Occipital lobe (tissue), 2 donors: ENCODE results near the gene SURF1. TPM values are rescaled to one million over a fixed set of nuclear protein-coding genes. Genes with fewer than 3 reads are reported as not detected.
"Not testable (repeated sequence)": the region's sequence is repeated elsewhere in the genome, so short reads cannot be mapped to it uniquely, and the experiment has no call there.

ENCODE experiments used
- DNase-seq: peaks from one replicate; lab custom pipeline; 2025; lab: John Stamatoyannopoulos, UW
- total RNA-seq: library from RNA; depleted of rRNA; stranded (reverse); fragments of >200 nt; gene quantifications from one replicate; pipeline ENCODE4 v1.2.3, GENCODE V29; 2014

The SURF1 gene, protein sequence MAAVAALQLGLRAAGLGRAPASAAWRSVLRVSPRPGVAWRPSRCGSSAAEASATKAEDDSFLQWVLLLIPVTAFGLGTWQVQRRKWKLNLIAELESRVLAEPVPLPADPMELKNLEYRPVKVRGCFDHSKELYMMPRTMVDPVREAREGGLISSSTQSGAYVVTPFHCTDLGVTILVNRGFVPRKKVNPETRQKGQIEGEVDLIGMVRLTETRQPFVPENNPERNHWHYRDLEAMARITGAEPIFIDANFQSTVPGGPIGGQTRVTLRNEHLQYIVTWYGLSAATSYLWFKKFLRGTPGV
- total RNA-seq = 11.1 TPM

DNA sequence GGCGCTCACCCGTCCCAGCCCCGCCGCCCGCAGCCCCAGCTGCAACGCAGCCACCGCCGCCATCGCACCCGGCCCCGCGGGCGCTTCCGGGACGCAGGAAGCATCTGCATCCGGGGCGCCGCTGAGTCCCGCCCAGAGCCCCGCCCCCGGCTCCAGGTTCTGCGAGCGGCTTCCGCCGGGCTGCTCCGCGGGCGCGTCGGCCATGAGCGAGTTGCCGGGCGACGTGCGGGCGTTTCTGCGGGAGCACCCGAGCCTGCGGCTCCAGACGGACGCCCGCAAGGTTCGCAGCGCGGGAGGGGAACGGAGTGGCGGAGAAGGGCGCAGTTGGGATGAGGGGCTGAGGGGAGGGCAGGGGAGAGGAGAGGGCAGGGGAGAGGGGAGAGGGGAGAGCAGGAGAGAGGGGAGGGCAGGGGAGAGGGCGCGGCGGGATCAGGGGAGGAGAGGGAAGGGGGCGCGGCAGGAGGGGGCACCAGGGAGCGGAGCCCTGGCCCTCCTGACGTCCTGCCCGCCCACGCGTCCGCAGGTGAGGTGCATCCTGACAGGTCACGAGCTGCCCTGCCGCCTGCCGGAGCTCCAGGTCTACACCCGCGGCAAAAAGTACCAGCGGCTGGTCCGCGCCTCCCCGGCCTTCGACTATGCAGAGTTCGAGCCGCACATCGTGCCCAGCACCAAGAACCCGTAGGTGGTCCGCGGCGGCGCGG lies at the start of gene SURF1, which contains the start of gene SURF2:
TSS of gene SURF1 (minus strand) at position 97 of the 701 bp plus-strand sequence. CDS start at position 63, 34 bp downstream.
TSS of gene SURF2 (plus strand) at position 160 of the 701 bp plus-strand sequence. CDS start at position 203, 43 bp downstream.
- peak; percentile 78 for DNase-seq

DNA sequence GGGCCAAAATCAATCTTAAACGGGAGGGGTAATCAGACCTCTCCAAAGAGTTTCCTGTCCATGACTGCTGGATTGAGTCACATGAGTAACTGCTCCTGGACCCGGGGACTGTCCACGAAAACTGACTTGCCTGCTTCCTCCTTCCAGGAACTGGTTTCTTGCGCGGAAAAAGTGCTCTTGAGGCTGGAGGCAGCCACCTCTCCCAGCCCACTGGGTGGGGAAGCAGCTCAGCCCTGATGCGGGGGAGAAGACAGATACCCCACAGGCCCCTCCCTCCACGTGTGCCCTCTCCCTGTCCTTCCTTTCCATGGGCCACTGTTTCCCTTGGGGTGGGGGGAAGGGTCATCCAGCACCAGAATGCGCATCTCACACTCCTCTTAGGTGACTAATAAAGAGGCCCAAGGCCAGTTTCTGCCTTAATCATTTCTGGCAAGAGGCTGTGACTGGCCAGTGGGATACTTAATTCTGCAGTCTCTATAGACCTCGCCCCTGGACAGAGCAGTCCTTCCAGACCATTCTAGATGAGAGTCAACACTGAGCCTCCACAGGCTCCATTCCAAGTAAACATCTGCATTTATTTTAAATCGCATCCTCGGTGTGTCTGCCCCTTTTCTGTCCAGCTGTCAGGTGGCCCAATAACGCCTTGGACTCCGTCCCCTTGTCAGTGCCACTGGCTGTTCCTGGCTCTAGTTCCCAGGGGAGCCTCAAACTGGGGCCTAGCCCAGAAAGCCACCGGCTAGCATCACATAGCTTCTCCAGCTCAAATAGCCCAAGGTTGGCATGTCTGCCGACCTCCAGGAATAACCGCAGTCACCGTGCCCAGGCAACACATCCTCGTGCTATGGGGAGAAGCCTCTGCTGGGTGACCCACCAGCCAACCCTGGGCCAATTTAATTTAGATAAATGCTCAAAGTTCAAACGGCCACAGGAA lies 49.5 kb upstream of the SURF1 start:
- no peak for DNase-seq

DNA sequence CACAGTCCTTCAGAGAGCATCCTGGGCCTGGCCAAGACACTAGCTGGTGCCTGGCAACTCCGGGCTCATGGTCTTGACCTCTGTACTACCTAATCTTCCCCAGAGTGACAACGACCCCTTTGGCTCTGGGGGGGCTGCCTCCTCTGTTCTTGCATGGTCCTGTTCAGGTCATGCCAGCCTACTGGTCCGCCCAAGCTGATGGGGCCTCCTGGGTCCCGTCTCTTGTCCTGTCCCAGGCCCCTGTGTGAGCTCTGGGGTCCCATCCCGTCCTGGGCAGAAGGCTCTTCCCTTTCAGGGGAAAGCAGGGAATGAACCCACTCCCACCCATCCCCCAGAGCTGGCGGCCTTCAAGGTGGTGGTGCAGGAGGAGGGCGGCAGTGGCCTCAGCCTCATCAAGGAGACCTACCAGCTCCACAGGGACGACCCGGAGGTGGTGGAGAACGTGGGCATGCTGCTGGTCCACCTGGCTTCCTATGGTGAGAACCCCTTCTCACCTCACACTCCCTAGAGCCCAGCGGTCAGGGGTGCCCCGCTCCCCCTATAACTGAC lies 48.2 kb upstream of the SURF1 start:
- no peak for DNase-seq

DNA sequence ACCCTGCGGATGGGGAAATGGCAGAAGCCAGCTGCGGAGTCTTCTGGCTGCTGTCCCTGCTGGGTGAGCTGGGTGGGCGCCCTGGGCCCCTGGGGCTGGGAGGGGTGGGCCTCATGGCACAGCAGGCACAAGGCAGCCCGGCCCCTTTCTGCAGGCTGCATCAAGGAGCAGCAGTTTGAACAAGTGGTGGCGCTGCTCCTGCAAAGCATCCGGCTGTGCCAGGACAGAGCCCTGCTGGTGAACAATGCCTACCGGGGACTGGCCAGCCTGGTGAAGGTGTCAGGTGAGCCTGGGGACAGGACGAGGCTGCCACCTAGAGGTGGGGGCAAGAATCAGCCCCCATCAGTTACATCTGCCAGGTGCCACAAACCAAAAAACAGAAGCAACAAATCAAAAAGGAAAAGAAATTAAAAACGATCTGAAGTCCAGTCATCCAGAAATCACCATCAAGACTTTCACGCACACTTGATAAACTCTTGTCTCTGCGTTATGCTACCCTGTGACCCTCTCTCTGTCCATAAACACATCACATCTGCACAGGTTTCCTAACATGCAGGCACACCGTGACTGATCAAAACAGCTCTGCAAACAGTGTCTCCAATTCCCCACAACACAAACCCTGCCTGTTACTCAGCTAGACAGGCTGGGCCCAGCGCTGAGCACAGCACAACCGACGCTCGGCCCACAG lies 47.6 kb upstream of the SURF1 start:
- no peak for DNase-seq

DNA sequence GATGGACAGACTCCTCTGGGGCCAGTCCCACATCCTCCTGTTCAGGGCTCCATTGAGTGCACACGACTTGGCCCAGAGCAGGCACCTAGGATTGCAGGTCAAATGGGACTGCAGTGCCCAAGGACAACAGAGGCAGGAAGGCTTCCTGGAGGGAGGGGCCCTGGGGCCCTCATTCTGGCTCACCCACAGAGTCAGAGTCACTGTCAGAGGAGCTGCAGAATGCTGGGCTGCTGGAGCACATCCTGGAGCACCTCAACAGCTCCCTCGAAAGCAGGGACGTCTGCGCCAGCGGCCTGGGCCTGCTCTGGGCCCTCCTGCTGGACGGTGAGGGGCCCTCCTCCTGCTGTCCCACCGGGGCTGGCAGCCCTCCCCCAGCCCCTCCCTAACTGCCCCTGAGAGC lies 46.4 kb upstream of the SURF1 start:
- DNase-seq = no peak

DNA sequence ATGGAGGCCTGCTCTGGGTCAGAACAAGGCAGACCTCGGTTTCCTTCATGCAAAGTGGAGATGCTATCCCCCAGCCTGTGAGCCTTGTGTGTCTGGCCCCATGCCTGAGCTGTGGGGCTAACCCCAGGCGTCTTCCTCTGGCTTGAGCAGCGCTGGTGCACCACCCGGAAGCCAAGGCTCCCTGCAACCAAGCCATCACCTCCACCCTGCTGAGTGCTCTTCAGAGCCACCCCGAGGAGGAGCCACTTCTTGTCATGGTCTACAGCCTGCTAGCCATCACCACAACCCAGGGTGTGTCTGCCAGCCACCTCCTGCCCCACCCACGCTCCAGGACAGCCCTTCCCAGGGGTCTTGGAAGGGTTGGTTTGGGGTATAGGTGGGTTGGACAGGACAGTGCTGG lies 45.3 kb upstream of the SURF1 start:
- no peak for DNase-seq

DNA sequence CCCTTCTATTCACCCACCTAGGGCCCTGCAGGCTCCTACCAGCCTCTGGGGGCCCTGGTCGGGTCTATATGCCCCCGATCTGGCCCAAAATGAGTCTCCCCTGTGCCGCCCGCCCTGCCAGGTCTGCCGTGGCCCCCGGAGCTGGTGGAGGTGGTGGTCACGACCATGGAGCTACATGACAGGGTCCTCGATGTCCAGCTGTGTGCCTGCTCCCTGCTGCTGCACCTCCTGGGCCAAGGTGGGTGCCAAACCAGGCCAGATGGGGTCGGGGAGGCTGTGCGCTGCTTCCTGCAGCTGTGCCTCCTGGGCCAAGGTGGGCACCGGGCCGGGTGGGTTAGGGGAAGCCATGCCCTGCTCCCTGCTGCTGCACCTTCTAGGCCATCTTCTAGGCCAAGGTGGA lies 44.0 kb upstream of the SURF1 start:
- no peak for DNase-seq

DNA sequence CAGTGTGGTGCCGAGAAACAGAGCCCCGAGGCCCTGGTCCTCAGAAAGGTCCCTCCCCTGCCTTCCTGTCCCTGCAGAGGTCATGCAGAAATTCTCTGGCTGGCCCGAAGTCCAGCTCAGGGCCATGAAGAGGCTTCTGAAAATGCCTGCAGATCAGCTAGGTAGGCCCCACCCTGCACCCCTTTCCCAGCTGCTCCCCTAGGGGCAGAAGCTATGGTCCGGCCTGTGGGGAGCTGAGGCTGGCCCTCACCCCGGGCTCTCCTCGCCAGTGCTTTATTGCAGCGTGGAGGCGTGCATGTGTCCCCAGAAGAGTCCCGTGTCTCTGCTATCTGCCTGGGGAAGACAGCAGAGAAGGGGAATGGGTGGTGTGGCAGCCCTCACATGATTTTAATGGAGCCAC lies 41.6 kb upstream of the SURF1 start:
- DNase-seq = no peak

DNA sequence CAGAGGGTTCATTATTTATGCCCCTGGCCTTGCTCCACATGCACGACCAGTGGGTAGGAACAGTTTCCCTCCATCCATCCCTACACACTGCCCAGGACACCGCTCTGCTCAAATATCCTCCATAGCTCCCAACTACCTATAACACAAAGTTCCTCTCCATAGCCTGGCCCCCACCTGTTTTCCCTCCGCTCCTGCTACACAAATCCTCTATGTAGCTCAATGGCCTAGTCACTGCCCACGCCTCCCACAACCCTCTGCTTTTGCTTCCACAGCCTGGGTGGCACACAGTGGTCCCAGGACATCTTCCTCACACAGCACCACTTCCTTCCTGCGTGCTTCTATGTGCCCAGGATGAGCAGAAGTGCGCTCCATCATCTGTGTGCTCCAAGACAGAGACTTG lies 41.1 kb upstream of the SURF1 start:
- DNase-seq = no peak

DNA sequence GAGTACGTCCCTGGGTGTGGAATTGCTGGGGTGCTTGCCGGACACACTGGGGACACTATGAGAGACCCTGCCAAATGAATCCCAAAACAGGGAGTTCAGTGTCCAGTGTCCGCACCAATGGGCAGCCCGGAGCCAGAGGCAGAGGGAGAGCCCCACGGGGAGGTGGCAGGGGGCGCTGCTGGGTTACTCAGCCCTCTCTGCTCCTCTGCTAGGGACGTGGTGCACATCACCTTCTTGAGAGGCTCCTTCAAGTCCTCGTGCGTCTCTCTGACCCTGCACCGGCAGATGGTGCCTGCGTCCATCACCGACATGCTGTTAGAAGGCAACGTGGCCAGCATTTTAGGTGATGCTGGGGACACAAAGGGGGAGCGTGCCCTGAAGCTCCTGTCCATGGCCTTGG lies 40.7 kb upstream of the SURF1 start:
- DNase-seq = no peak

DNA sequence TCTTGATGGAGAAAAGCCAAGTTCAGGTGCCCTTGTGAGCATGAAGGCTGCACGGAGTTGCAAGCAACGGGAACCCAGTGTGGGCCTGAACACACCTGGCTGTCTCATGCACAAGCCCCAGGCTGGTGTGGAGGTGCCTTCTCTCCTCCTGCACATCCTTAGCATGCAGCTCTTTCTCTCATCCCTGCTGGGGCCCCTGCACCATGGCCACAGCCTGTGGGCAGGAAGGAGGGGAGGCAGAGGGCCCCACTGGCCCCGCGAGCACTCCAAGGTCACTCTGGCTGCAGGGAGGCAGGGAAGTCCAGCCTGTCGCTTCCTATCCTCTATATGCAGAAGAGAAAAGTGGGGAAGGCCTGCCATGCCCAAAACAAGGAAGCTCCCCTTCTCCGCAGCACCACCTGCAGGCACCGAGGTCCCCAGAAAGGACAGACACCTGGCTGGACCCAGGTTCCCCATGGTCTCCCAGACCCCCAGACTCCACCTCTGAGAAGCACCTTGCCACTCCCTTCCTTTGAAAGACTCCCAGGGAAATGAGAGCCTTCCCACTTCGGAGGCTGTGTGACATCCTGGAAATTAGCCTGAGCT lies 38.5 kb upstream of the SURF1 start:
- no peak for DNase-seq

DNA sequence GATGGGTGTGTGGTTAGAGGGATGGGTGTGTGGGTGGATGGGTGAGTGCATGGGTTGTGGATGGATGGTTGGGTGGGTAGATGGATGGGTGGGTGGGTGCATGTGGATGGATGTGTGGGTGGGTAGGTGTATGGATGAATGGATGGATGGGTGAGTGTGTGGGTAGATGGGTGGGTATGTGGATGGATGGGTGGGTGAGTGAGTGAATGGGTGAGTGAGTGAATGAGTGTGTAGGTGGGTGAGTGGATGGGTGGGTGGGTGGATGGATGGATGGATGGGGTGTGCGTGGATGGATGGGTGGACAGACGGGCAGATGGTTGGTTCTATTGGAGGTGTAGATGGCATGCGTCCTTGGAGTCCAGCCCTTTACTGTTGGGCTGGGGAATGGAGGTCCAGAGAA lies 37.1 kb upstream of the SURF1 start:
- DNase-seq = no peak

DNA sequence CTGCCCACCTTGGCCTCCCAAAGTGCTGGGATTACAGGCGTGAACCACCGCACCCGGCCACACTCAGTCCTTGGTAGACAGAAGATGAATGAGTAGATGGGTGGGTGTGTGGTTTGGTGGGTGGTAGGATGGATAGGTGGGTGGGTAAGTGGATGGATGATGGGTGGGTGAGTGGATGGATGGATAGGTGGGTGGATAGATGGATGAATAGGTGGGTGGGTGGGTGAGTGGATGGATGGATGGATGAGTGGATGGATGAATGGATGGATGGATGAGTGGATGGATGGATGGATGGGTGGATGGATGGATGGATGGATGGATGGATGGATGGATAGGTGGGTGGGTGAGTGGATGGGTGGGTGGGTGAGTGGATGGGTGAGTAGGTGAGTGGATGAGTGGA lies 36.0 kb upstream of the SURF1 start:
- not testable (repeated sequence) for DNase-seq

DNA sequence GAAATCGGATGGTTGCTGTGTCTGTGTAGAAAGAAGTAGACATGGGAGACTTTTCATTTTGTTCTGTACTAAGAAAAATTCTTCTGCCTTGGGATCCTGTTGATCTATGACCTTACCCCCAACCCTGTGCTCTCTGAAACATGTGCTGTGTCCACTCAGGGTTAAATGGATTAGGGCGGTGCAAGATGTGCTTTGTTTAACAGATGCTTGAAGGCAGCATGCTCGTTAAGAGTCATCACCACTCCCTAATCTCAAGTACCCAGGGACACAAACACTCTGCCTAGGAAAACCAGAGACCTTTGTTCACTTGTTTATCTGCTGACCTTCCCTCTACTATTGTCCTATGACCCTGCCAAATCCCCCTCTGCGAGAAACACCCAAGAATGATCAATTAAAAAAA lies 35.2 kb upstream of the SURF1 start:
- DNase-seq = not testable (repeated sequence)

DNA sequence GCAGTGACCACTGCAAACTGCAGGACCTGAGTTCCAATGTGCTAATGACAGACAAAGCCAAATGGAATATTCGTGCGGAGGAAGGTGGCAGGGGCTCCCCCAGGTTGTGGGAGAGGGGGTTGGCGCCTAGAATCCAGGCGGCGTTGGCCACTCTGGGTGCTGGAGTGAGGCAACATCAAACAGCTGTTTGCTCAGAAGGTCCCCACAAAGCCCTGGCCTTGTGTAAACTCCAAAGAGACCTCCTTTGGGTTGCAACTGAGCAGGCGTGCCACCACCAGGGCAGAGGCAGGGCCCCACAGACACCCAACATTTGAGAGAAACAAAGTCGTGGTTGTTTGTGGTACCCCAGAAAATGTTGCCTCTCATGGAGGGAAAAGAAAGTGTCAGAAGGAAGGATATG lies 34.4 kb upstream of the SURF1 start:
- DNase-seq = no peak

DNA sequence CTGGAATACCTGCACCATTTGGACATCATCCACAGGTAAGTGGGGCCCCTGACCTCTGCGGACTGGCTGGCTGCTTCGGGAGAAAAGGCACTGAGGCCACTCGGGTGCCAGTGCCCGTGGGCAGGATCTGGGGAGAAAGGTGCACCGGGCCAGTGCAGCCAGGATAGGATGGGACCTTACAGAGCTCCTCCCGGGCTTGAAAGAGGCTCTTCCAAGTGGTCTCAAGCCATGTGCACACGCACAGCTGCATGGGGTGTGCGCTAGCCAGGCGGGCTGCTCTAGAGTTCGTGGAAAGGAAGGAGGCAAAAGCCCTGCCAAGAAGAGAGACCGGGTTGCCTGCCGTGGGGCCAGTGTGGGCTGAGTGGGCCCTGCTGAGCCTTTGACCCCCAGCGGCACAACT lies 33.3 kb upstream of the SURF1 start:
- no peak for DNase-seq

DNA sequence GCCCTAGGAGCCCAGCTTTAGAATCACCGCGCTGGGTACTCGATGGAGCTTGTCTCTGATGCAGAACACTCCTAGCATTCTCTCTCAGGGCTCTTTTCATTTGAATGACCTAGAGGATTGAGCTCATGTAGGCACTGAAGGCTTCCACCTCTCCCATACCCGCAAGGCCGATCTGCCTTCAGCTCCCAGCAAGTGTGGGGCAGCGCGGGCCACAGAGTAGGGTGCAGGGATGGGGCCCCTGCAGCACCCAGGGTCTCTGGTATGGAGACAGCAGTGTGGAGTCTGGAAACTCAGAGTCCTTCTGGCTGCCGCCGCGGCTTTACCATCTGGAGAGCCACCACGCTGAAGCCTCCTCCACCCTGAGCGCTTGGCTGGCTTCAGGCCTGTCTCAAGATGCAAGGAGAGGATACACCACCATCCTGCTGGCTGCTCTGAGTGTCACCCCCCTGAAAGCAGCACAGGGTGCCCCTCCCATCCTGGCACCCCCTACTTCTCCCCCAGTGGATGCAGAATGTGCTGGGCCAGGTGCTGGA lies 32.8 kb upstream of the SURF1 start:
- DNase-seq = peak; percentile 30

DNA sequence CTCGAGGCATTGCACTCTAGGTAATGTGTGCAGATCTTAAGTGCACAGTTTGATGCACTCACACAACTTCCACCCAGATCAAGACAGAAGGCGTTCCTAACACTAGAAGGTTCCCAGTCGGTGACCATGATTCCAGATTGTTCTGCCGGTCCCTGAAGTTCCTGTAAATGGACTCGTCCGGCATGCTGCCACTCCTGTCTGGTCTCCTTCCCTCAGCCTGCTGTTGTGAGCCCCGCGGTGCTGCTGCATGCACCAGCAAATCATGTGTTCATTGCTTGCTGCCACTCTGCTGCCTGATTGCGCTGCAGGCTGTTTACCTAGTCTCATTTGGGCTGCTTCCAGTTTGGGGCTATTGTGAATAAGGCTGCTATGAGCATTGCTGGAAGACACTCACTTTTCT lies 31.4 kb upstream of the SURF1 start:
- DNase-seq = no peak

DNA sequence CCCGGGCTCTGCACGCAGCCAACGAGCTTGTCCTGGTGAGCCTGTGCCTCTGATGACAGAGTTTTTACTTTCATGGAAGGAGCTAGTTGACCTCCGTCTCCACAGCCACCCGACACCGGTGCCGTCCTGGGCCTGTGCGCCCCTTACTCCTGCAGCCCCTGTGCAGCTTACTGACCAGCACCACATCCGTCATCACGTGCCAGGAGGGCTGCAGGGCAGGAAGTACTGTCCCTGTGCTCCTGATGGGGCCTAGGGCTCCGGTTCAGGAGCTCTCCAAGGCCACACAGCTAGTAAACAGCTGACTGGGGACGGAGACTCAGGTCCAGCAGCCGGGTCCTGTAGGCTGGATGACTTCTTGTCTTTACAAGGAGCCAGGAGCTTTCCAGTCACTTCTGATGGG lies 30.1 kb upstream of the SURF1 start:
- no peak for DNase-seq

DNA sequence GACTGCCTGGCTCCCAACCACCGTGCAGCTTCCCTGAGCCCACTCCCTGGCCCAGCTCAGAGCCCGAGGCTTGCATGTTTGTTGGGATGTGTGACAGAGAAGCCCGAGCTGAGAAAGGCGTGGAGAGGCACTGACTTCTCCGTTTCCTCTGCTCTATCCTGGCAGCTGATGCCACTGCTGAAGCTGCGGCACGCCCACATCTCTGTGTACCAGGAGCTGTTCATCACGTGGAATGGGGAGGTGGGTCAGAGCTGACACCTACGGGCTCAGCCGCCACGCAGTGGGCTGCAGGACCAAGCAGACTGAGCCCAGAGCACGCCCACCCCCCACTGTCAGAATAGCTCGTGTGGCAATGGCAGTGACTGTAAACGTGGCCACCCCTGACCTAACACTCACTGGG lies 29.2 kb upstream of the SURF1 start:
- DNase-seq = peak; percentile 51
